NB4 (cell line): ENCODE data around the gene PTGIS.
A peak's percentile ranks its signal among the peaks of the same experiment; 100 is the strongest.

Source experiments
- DNase-seq: peaks from one replicate; pipeline ENCODE4 v3.0.0; 2010; ENCODE audit warnings: low read depth
- H3K4me3 ChIP-seq: one replicate; pipeline ENCODE4 v1.5.1; 2011; ENCODE audit warnings: mild to moderate bottlenecking, low read depth, low read length, moderate library complexity
- CTCF ChIP-seq: IDR thresholded peaks from one replicate; pipeline ENCODE4 v1.5.1; 2012; ENCODE audit warnings: low read depth, low read length
- MAX ChIP-seq: IDR thresholded peaks from 2 replicates; pipeline ENCODE4 v1.6.1; 2011; ENCODE audit warnings: low read depth, low read length
- MYC ChIP-seq: IDR thresholded peaks from 2 replicates; pipeline ENCODE4 v1.6.1; 2011; ENCODE audit warnings: low read depth, low read length
- POLR2A ChIP-seq: IDR thresholded peaks from 2 replicates; pipeline ENCODE4 v1.6.1; 2011; ENCODE audit warnings: mild to moderate bottlenecking; ENCODE audit not compliant: insufficient read length; ENCODE audit errors: extremely low read depth

PTGIS gene

GRCh38 chr20:49594931-49595315 is 27.0 kb upstream of the PTGIS start:
- TF ChIP-seq MYC (no peak), CTCF (no peak), POLR2A (no peak), MAX (no peak)
- H3K4me3 ChIP-seq, result no peak overlapping the region
- no peak for DNase-seq

DNA sequence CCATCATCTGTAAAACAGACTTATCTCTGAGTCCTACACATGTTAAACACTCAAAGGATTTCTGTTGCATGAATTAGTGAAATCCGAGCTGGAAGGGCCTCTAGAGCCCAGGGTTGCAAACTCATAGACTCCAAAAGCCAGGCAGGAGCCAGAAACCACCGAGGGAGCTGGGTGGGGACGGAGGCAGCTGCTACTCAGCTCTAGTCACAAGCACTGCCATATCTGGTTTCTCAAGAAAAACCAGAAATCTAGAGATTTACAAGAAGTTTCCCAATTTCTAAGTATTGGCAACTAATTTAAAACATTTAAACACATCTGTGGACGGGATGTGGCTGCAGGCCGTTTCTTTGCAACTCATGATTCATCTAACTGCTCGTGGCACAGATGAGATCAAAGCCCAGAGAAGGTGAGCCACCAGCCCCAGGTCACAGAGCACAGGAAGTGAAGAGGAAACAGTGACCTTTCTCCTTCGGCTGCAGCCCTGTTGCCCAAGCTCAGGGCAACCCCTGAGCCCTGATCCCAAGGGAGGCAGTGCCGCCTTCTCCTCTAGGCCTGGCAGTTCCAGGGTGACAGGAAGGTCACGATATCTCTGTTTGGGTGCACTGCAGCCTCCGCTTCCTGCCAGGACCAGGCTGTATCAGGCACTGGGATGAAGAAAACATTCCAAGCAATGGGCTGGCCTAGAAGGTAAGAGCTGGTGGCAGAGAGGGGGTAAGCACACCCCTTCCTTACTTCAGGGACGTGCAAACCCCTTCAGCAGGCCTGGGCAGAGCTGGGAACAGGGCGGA is 26.4 kb upstream of the PTGIS start:
- DNase-seq, result peak; percentile 87
- no peak overlapping the region for H3K4me3 ChIP-seq
- TF ChIP-seq CTCF, result no peak
- TF ChIP-seq MYC, result peak; percentile 58; the same call in 1 of the 2 replicates
- 0 out of 2 replicates have a peak, but pooled peaks have one; percentile 31 for TF ChIP-seq MAX
- TF ChIP-seq POLR2A, result no peak

DNA sequence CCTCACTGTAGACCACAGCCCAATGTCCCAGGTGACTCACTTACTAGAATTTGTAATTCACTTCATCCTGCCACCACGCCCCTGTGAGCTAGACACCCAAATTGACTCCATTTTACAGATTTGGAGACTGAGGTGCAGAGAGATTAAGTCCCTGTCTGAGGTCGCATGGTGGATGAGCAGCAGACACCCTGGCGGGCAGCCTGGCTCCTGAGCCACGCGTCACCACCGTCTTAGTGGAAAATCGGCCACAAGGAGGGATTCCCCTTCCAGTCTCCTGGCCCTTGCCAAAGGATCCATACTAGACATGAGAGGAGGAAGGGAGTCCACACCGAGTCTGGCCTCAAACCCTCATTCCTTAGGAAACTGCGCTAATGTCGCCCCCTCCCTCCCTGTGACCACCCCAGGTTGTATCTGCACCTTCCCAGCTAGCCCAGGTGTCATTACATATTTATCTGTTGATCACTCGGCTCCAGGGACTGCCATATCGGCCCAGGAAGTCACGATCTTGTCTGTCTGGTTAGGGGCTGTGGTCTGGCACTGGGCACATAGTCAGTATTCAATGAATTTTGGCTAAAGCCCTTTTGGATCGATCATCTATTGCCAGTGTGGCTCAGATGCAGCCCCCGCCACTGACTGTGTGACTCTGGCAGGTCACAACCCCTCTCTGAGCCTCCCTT is 25.7 kb upstream of the PTGIS start:
- no peak for TF ChIP-seq MAX
- no peak for TF ChIP-seq CTCF
- no peak for TF ChIP-seq POLR2A
- no peak for TF ChIP-seq MYC
- H3K4me3 ChIP-seq, result no peak overlapping the region
- DNase-seq, result no peak

DNA sequence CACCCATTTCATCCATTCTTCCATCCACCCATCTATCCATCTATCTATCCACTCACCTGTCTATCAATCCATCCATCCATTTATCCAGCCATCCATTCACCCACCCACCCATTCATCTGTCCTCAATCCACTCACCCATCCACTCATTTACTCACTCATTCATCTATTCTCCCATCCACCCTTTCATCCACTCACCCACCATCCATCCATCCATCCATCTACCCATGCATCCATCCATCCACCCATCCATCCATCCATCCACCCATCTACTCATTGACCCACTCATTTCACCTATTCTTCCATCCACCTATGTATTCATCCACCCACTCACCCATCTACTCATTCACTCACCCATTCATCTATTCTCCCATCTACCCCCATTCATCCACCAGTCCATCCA is 24.2 kb upstream of the PTGIS start:
- no peak for DNase-seq
- no peak overlapping the region for H3K4me3 ChIP-seq
- no peak for TF ChIP-seq CTCF
- no peak for TF ChIP-seq MYC
- TF ChIP-seq POLR2A, result no peak
- no peak for TF ChIP-seq MAX

DNA sequence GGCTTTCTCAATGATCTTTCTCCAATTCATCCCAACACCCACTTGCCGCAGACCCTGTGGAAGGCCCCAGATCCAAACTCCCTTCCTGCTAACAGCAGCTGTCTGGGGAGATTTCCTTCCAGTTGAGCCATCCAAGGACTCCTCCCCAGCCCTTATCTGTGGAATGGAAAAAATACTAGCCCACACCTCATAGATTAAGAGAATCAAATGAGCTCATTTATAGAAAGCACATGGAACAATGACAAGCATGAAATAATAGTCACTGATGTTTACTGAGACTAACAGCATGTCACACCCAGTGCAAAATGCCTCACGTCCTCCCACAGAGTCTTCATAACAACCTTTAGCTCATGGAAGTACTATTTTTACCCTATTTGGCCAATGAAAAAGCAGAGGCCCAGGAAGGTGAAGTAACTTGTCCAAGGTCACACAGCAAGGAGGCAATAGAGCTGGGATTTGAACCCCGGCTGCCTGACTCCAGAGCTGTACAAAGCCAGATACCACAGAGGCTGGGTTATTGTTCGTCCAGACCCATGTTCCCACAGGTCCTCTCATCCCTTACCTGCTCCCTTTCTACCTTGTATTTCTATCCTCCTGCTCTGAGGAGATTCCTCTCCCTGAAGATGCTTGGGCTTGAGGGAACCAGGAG is 23.4 kb upstream of the PTGIS start:
- DNase-seq, result no peak
- TF ChIP-seq MYC (no peak), POLR2A (no peak), CTCF (no peak), MAX (no peak)
- no peak overlapping the region for H3K4me3 ChIP-seq
